IMR-90 (cell line): ENCODE measurements around the gene HELZ. TPM values are rescaled to one million over a fixed set of nuclear protein-coding genes. Genes with fewer than 3 reads are reported as not detected.

Experiments used
- ATAC-seq: fragments of 200-7000 bp; cut with Tn5 transposase; 2 replicates; pipeline ENCODE4 v1.9.1; 2020; ENCODE audit warnings: low read depth, mild to moderate bottlenecking, moderate library complexity
- BruUV-seq: library from RNA; stranded (reverse); fragments of 400-500 nt; replicated peaks from 2 replicates; lab custom pipeline; 2021; lab: Mats Ljungman, UMichigan
- CTCF ChIA-PET: fragments of 300-600 bp; formaldehyde crosslinking; extraction: SDS; loops from one replicate; lab custom pipeline; 2021; ENCODE audit warnings: antibody characterized with exemption; lab: Yijun Ruan, JAX
- POLR2A ChIA-PET: fragments of 300-600 bp; sonication (Branson Sonifier 250); formaldehyde crosslinking; loops from one replicate; lab custom pipeline; 2022; ENCODE audit warnings: antibody characterized with exemption; ENCODE audit not compliant: unreplicated experiment; lab: Charles Lee
- DNase-seq: peaks from one replicate; pipeline ENCODE4 v3.0.0; 2013
- H2AFZ ChIP-seq: replicated peaks from 2 replicates; pipeline ENCODE3; 2013; ENCODE audit warnings: low read length, mild to moderate bottlenecking; ENCODE audit not compliant: poor library complexity
- H2AK5ac ChIP-seq: 2 replicates; pipeline ENCODE4 v1.6.1; 2013; ENCODE audit warnings: low read depth, low read length, inconsistent platforms
- H2AK9ac ChIP-seq: replicated peaks from 2 replicates; pipeline ENCODE3; 2013; ENCODE audit warnings: mild to moderate bottlenecking, low read depth, low read length, moderate library complexity; ENCODE audit not compliant: poor library complexity
- H2BK120ac ChIP-seq: 2 replicates; pipeline ENCODE4 v1.6.1; 2013; ENCODE audit warnings: low read depth, low read length, inconsistent platforms
- H2BK15ac ChIP-seq: 3 replicates; pipeline ENCODE4 v1.6.1; 2013; ENCODE audit warnings: low read depth, low read length, inconsistent platforms
- H2BK20ac ChIP-seq: 2 replicates; pipeline ENCODE4 v1.6.1; 2013; ENCODE audit warnings: low read depth, mild to moderate bottlenecking, inconsistent platforms, low read length, moderate library complexity
- H2BK5ac ChIP-seq: 2 replicates; pipeline ENCODE4 v1.6.1; 2013; ENCODE audit warnings: mild to moderate bottlenecking, low read depth, low read length, inconsistent platforms; ENCODE audit not compliant: poor library complexity, severe bottlenecking
- H3K14ac ChIP-seq: replicated peaks from 2 replicates; pipeline ENCODE4 v1.6.1; 2013; ENCODE audit warnings: low read depth, low read length, inconsistent platforms
- H3K18ac ChIP-seq: 2 replicates; pipeline ENCODE4 v1.6.1; 2013; ENCODE audit warnings: low read depth, low read length, control low read depth
- H3K23ac ChIP-seq: 2 replicates; pipeline ENCODE4 v1.6.1; 2013; ENCODE audit warnings: low read depth, low read length, inconsistent platforms
- H3K27ac ChIP-seq: 2 replicates; pipeline ENCODE4 v1.5.1; 2013; ENCODE audit warnings: mild to moderate bottlenecking, control low read depth, low read length; ENCODE audit not compliant: insufficient read depth
- H3K27me3 ChIP-seq: 2 replicates; pipeline ENCODE4 v1.6.1; 2013; ENCODE audit warnings: low read length; ENCODE audit not compliant: control insufficient read depth, insufficient read depth
- H3K36me3 ChIP-seq: 2 replicates; pipeline ENCODE4 v1.6.1; 2013; ENCODE audit warnings: low read length, mixed read lengths; ENCODE audit not compliant: control insufficient read depth, insufficient read depth
- H3K4ac ChIP-seq: 2 replicates; pipeline ENCODE4 v1.6.1; 2013; ENCODE audit warnings: low read depth, low read length, inconsistent platforms
- H3K4me1 ChIP-seq: 2 replicates; pipeline ENCODE4 v1.6.1; 2013; ENCODE audit warnings: low read length, mixed read lengths; ENCODE audit not compliant: control insufficient read depth, insufficient read depth
- H3K4me2 ChIP-seq: 2 replicates; pipeline ENCODE4 v1.6.1; 2013; ENCODE audit warnings: low read depth, mild to moderate bottlenecking, control low read depth, low read length, moderate library complexity
- H3K4me3 ChIP-seq: 2 replicates; pipeline ENCODE4 v1.5.1; 2013; ENCODE audit warnings: low read depth, mild to moderate bottlenecking, control low read depth, low read length, moderate library complexity; ENCODE audit not compliant: insufficient read depth
- H3K56ac ChIP-seq: 2 replicates; pipeline ENCODE4 v1.6.1; 2013; ENCODE audit warnings: low read length, inconsistent platforms; ENCODE audit not compliant: insufficient read depth; ENCODE audit errors: extremely low read depth
- H3K79me1 ChIP-seq, 2 experiments: 2 replicates each; pipeline ENCODE4 v1.6.1; 2013; ENCODE audit warnings: low read length in 2 of 2, inconsistent platforms in 1 of 2, low read depth in 1 of 2
- H3K9ac ChIP-seq: 2 replicates; pipeline ENCODE4 v1.6.1; 2013; ENCODE audit warnings: low read depth, low read length, control low read depth
- H3K9me1 ChIP-seq: 2 replicates; pipeline ENCODE4 v1.6.1; 2013; ENCODE audit warnings: low read length, inconsistent platforms; ENCODE audit not compliant: insufficient read depth
- H3K9me3 ChIP-seq: 2 replicates; pipeline ENCODE4 v1.6.1; 2013; ENCODE audit warnings: low read length; ENCODE audit not compliant: control insufficient read depth, insufficient read depth
- H4K20me1 ChIP-seq: 2 replicates; pipeline ENCODE4 v1.6.1; 2013; ENCODE audit warnings: low read length, inconsistent platforms; ENCODE audit not compliant: insufficient read depth
- H4K5ac ChIP-seq: 2 replicates; pipeline ENCODE4 v1.6.1; 2013; ENCODE audit warnings: mild to moderate bottlenecking, low read depth, low read length, control low read depth
- H4K8ac ChIP-seq, 2 experiments: 2 replicates each; pipeline ENCODE4 v1.6.1; 2013; ENCODE audit warnings: low read depth in 2 of 2, low read length in 2 of 2, control low read depth in 1 of 2, inconsistent platforms in 1 of 2
- H4K91ac ChIP-seq: 2 replicates; pipeline ENCODE4 v1.6.1; 2013; ENCODE audit warnings: low read depth, low read length, inconsistent platforms; ENCODE audit not compliant: insufficient read depth
- BHLHE40 ChIP-seq: fragments of 150-350 bp; IDR thresholded peaks from 2 replicates; pipeline ENCODE4 v1.6.1; 2016; ENCODE audit warnings: mild to moderate bottlenecking, low read depth, low read length
- CEBPB ChIP-seq: IDR thresholded peaks from 2 replicates; pipeline ENCODE4 v1.6.1; 2012; ENCODE audit warnings: low read depth, low read length, improper control_type of control experiment
- CTCF ChIP-seq: conservative IDR thresholded peaks from 2 replicates; pipeline ENCODE4 v1.5.1; 2012; ENCODE audit warnings: mild to moderate bottlenecking, low read depth, low read length, improper control_type of control experiment
- FOS ChIP-seq: fragments of 150-350 bp; IDR thresholded peaks from 2 replicates; pipeline ENCODE4 v1.6.1; 2016; ENCODE audit warnings: low read depth, low read length
- MAFK ChIP-seq: IDR thresholded peaks from 2 replicates; pipeline ENCODE4 v1.6.1; 2012; ENCODE audit warnings: low read depth, low read length, improper control_type of control experiment
- MAZ ChIP-seq: IDR thresholded peaks from 2 replicates; pipeline ENCODE4 v1.6.1; 2012; ENCODE audit warnings: low read depth, mild to moderate bottlenecking, low read length, improper control_type of control experiment, moderate library complexity, borderline replicate concordance
- MXI1 ChIP-seq: IDR thresholded peaks from 2 replicates; pipeline ENCODE4 v1.6.1; 2012; ENCODE audit warnings: low read depth, mild to moderate bottlenecking, low read length, moderate library complexity, borderline replicate concordance
- NFE2L2 ChIP-seq: fragments of 150-350 bp; IDR thresholded peaks from 2 replicates; pipeline ENCODE4 v1.6.1; 2016; ENCODE audit warnings: low read depth, mild to moderate bottlenecking, low read length
- POLR2A ChIP-seq: IDR thresholded peaks from 2 replicates; pipeline ENCODE4 v1.6.1; 2012; ENCODE audit warnings: mild to moderate bottlenecking, low read depth, low read length
- RAD21 ChIP-seq: IDR thresholded peaks from 2 replicates; pipeline ENCODE4 v1.6.1; 2012; ENCODE audit warnings: low read length, improper control_type of control experiment
- RCOR1 ChIP-seq: IDR thresholded peaks from 2 replicates; pipeline ENCODE4 v1.6.1; 2012; ENCODE audit warnings: mild to moderate bottlenecking, low read length, improper control_type of control experiment; ENCODE audit not compliant: insufficient replicate concordance
- RFX5 ChIP-seq: IDR thresholded peaks from 2 replicates; pipeline ENCODE4 v1.8.0; 2012; ENCODE audit warnings: low read depth, mild to moderate bottlenecking, low read length, moderate library complexity
- SMC3 ChIP-seq: fragments of 150-350 bp; IDR thresholded peaks from 2 replicates; pipeline ENCODE4 v1.6.1; 2016; ENCODE audit warnings: low read depth, mild to moderate bottlenecking, antibody characterized with exemption, low read length, moderate library complexity
- WGBS, 2 experiments: methylation state at CpG; one replicate each; pipeline versions ENCODE4 v1.1.5 to v1.1.7; 2013; ENCODE audit warnings: missing lambda C conversion rate in 2 of 2; ENCODE audit not compliant: insufficient read length in 1 of 2; ENCODE audit errors: extremely low coverage in 2 of 2; 5-methylcytosine and 5-hydroxymethylcytosine counted together
- dilution Hi-C: fragments of 300-500 bp; cut with HindIII; formaldehyde crosslinking; loops from one replicate; pipeline ENCODE4 v1.14.3; 2018; ENCODE audit warnings: low sequenced_read_pairs; ENCODE audit not compliant: unreplicated experiment
- in situ Hi-C: fragments of 300-500 bp; cut with MboI; formaldehyde crosslinking; loops from 3 replicates; pipeline ENCODE4 v1.14.3; 2019; ENCODE audit warnings: low sequenced_read_pairs, inconsistent platforms, mixed read lengths
- intact Hi-C: fragments of 100-400 bp; cut with micrococcal nuclease; formaldehyde crosslinking; loops from 2 replicates; pipeline ENCODE4 v1.10.0; 2022
- polyA plus RNA-seq, 3 experiments: library from polyadenylated mRNA; depleted of rRNA; stranded (reverse); fragments of >200 nt; gene quantifications; 2 replicates each; pipeline ENCODE4 v1.2.3, GENCODE V29; 2012; ENCODE audit warnings: low replicate concordance in 1 of 3
- total RNA-seq: library from RNA; depleted of rRNA; stranded (reverse); fragments of >200 nt; gene quantifications from 2 replicates; pipeline ENCODE4 v1.2.3, GENCODE V29; 2012
- TF ChIP-seq, protein P1 (sequence below): fragments of 150-350 bp; IDR thresholded peaks from 2 replicates; pipeline ENCODE4 v1.6.1; 2016; ENCODE audit warnings: low read depth, mild to moderate bottlenecking, low read length, moderate library complexity, borderline replicate concordance
- TF ChIP-seq, protein P2 (sequence below): fragments of 150-350 bp; IDR thresholded peaks from 2 replicates; pipeline ENCODE4 v1.6.1; 2017; ENCODE audit warnings: mild to moderate bottlenecking, antibody characterized with exemption, low read length, low read depth

Gene HELZ
- total and polyA plus RNA-seq, 2 of the 4 experiments (the other 2 are of a cell fraction), result 8.0 to 60.6 TPM

DNA sequence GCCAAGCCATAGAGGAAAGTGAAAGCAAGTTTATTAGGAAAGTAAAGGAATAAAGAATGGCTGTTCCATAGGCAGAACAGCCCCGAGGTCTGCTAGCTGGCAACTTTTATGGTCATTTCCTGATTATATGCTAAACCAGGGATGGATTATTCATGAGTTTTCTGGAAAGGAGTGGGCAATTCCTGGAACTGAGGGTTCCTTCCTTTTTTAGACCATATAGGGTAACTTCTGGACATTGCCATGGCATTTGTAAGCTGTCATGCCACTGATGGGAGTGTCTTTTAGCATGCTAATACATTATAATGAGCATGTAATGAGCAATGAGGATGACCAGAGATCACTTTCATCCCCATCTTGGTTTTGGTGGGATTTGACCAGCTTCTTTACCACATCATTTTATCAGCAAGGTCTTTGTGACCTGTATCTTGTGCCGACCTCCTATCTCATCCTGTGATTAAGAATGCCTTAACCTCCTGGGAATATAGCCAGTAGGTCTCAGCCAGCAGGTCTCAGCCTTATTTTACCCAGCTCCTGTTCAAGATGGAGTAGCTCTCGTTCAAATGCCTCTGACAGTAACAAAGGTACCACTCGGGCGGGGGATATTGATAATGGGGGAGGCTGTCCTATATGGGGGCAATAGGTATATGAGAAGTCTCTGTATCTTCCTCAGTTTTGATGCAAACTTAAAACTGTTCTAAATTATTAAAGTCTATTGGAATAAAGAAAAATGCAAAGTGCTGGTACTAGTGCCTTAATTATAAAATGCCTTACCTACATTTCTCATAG lies 38.9 kb upstream of the HELZ start:
- Histone ChIP-seq H3K23ac (no peak overlapping the region), H3K56ac (no peak overlapping the region), H3K36me3 (no peaks in the 10 kb centered on the region), H3K27me3 (peaks cover 2% of the 10 kb centered on the region; the same call in 1 of the 2 replicates), H3K79me1 (no peaks in the 10 kb centered on the region), H2BK5ac (no peak overlapping the region), H4K8ac (no peak overlapping the region), H2BK20ac (no peak overlapping the region), H3K9me1 (no peaks in the 10 kb centered on the region), H4K91ac (no peak overlapping the region), H2AFZ (no peak overlapping the region), H3K14ac (no peak overlapping the region), H2BK15ac (no peak overlapping the region), H3K9me3 (no peaks in the 10 kb centered on the region), H2AK9ac (no peak overlapping the region), H3K4ac (no peak overlapping the region), H2BK120ac (no peak overlapping the region), H3K4me3 (no peak overlapping the region), H4K5ac (no peak overlapping the region), H3K18ac (no peak overlapping the region), H3K27ac (no peak overlapping the region), H3K4me1 (no peaks in the 10 kb centered on the region), H4K20me1 (no peaks in the 10 kb centered on the region), H3K9ac (no peak overlapping the region), H3K4me2 (peak overlapping the region; percentile 36), H2AK5ac (no peak overlapping the region)
- in situ Hi-C loops, result no loop called here
- no peak for DNase-seq
- ChIA-PET CTCF (no interaction called here), POLR2A (no interaction called here)
- no CpG with 5 or more reads among the region's 5 CpGs for WGBS, 2 experiments
- dilution Hi-C loops, result no loop called here
- intact Hi-C loops, result no loop called here
- no peak for ATAC-seq
- no peak for TF ChIP-seq BHLHE40
- no peak for TF ChIP-seq RFX5
- TF ChIP-seq NFE2L2, result no peak
- TF ChIP-seq, protein P1, sequence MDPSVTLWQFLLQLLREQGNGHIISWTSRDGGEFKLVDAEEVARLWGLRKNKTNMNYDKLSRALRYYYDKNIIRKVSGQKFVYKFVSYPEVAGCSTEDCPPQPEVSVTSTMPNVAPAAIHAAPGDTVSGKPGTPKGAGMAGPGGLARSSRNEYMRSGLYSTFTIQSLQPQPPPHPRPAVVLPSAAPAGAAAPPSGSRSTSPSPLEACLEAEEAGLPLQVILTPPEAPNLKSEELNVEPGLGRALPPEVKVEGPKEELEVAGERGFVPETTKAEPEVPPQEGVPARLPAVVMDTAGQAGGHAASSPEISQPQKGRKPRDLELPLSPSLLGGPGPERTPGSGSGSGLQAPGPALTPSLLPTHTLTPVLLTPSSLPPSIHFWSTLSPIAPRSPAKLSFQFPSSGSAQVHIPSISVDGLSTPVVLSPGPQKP, result no peak
- TF ChIP-seq CEBPB, result no peak
- no peak for TF ChIP-seq CTCF
- TF ChIP-seq RAD21, result no peak
- no peak for TF ChIP-seq MAZ
- no peak for TF ChIP-seq SMC3
- TF ChIP-seq MAFK, result no peak
- TF ChIP-seq RCOR1, result no peak
- no peak for TF ChIP-seq MXI1
- no peak for TF ChIP-seq FOS
- no peak for TF ChIP-seq POLR2A
- TF ChIP-seq, protein P2, sequence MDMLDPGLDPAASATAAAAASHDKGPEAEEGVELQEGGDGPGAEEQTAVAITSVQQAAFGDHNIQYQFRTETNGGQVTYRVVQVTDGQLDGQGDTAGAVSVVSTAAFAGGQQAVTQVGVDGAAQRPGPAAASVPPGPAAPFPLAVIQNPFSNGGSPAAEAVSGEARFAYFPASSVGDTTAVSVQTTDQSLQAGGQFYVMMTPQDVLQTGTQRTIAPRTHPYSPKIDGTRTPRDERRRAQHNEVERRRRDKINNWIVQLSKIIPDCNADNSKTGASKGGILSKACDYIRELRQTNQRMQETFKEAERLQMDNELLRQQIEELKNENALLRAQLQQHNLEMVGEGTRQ, result no peak
- BruUV-seq, result no TSS peak
